ENCODE results near the gene INAFM2.

The INAFM2 gene

DNA sequence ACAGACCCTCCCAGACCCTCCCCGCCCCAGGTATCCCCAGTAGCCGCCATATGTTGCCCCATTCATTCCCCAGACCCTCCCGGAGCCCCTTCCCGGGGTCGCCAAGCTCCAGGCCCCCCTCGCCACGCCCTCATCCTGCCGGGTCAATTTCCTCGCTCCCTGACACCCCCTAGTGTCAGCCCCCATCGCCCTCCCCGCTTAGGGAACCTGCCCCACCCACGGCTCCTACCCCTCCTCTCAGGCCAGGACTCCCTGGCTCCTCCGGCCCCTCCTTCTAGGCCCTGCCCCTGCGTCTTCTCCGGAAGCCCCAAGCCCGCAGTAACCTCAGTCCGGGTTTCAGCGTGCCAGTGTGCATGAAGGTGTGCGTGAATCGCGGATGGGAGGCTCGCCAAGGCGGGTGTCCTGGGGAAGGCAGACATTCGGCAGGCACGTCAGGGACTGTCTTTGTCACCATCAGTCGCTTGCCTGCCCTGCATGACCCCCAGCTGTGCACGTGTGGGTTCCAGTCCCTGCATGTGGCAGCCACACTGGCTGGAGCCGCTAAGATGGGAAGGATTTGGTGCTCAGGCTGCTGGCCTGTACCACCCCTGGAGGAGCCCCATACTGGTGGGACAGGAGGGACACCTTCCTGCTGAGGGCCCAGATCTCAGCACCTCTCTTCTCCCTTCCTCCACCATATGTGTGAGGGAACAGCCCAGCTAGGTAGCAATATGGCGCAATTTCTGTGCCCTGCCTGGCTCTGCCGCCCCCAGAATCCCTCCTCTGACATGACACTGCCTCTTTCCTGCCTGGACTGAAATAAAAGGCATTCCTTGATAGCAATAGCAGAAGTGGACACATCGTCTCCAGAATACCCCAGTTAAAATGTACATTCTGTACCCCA lies 35.2 kb downstream of the INAFM2 start:
- Mint-ChIP-seq H3K27me3 (no peaks in the 10 kb centered on the region), H3K4me1 (peaks cover 23% of the 10 kb centered on the region), H3K36me3 (ENCODE audit: insufficient read depth) (peaks cover 5% of the 10 kb centered on the region), H3K27ac (ENCODE audit: low read depth) (peak overlapping the region; percentile 55), H3K4me3 (peak overlapping the region; percentile 81), H3K9me3 (no peaks in the 10 kb centered on the region)
- ATAC-seq (replicated peaks; ENCODE audit: extremely low read depth, poor library complexity, severe bottlenecking) = peak; percentile 11
- no peak for DNase-seq (ENCODE audit: low spot score in 2 of 2)

DNA sequence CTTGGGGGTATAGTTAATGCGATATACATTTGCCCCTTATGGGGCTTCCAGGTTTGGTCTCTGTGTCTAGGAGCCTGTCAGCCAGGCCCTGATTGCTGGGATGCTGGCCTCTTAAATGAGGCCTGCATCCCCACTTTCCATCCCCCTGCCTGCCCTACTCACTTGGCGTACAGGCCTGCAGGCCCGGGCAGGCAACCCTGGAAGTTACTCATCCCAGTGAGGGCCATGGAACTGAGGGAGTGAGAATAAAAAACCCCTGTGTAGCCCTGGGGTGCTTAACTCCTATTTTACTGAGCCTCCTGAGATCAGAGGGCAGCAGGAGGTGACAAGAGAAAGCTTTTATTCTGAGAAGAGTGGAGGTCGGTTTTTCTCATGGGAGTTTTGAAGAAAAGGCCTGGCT lies 36.5 kb downstream of the INAFM2 start:
- DNase-seq (ENCODE audit: low spot score in 2 of 2) (no peak), ATAC-seq (replicated peaks; ENCODE audit: extremely low read depth, poor library complexity, severe bottlenecking) (no peak)
- no peak overlapping the region for H3K4me3 Mint-ChIP-seq

DNA sequence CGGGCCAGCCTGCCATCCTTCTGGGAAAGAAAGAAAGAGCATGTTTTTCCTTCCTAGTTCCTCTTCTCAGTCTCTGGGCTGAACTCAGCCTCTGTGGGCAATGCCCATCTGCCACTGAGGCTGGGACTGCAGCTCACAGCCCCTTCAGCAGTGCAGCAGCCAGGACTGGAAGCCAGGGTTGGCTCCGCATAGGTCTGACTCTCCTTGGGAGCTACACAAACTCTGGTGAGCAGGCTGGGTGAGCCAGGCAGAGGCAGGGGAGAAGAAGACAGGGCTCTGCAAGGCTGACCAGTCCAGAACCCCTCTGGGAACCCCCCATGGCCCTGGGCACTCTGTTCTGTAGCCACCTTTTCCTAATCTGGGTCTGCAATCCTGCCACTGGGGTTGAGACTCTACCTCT lies 38.1 kb downstream of the INAFM2 start:
- H3K4me1 Mint-ChIP-seq = peaks cover 43% of the 10 kb centered on the region
- H3K9me3 Mint-ChIP-seq = no peaks in the 10 kb centered on the region
- peaks cover 5% of the 10 kb centered on the region for H3K36me3 Mint-ChIP-seq (ENCODE audit: insufficient read depth)
- DNase-seq (ENCODE audit: low spot score in 2 of 2) (no peak), ATAC-seq (replicated peaks; ENCODE audit: extremely low read depth, poor library complexity, severe bottlenecking) (no peak)
- H3K27ac Mint-ChIP-seq (ENCODE audit: low read depth) = no peak overlapping the region
- no peaks in the 10 kb centered on the region for H3K27me3 Mint-ChIP-seq
- no peak overlapping the region for H3K4me3 Mint-ChIP-seq

More for the DNA sequence above, 36.5 kb downstream of the INAFM2 start:
- H3K9me3 Mint-ChIP-seq = no peaks in the 10 kb centered on the region
- peaks cover 5% of the 10 kb centered on the region for H3K36me3 Mint-ChIP-seq (ENCODE audit: insufficient read depth)
- no peak overlapping the region for H3K27ac Mint-ChIP-seq (ENCODE audit: low read depth)
- H3K4me1 Mint-ChIP-seq = peaks cover 32% of the 10 kb centered on the region
- no peaks in the 10 kb centered on the region for H3K27me3 Mint-ChIP-seq

DNA sequence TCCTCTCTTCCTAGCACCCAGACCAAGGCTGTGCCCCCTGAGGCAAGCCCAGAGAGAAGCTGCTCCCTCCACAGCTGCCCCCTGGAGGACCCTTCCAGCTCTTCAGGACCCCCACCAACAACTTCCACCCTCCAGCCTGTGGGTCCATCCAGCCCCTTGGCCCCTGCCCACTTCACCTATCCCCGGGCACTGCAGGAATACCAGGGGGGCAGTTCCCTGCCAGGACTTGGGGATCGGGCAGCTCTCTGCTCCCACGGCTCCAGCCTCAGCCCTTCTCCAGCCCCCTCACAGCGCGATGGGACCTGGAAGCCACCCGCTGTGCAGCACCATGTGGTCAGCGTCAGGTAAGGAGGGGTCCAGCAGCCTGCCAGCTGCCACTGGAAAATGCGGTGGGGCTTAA lies 40.1 kb downstream of the INAFM2 start:
- Mint-ChIP-seq H3K27ac (ENCODE audit: low read depth) (no peak overlapping the region), H3K36me3 (ENCODE audit: insufficient read depth) (peaks cover 4% of the 10 kb centered on the region), H3K4me3 (no peak overlapping the region), H3K4me1 (peaks cover 52% of the 10 kb centered on the region), H3K27me3 (no peaks in the 10 kb centered on the region), H3K9me3 (no peaks in the 10 kb centered on the region)
- DNase-seq (ENCODE audit: low spot score in 2 of 2) = no peak
- no peak for ATAC-seq (replicated peaks; ENCODE audit: extremely low read depth, poor library complexity, severe bottlenecking)

DNA sequence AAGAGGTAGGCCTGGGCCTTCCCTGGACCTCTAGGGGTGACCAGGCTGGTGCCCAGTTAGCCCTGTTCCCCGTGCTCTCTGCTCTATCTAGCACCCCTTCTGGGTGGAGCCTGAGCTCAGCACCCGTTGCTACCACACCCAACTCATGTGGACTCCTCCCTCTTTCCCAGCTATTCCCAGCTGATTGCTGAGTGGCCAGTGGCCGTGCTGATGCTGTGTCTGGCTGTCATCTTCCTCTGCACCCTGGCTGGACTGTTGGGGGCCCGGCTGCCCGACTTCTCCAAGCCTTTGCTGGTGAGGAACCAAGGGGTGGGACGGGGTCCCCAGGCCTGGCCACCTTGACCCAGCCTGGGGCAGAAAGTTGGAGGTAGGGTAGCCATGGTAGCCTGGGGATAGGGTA lies 40.8 kb downstream of the INAFM2 start:
- no peak overlapping the region for H3K4me3 Mint-ChIP-seq
- H3K9me3 Mint-ChIP-seq = no peaks in the 10 kb centered on the region
- no peak overlapping the region for H3K27ac Mint-ChIP-seq (ENCODE audit: low read depth)
- no peaks in the 10 kb centered on the region for H3K36me3 Mint-ChIP-seq (ENCODE audit: insufficient read depth)
- H3K27me3 Mint-ChIP-seq = no peaks in the 10 kb centered on the region
- DNase-seq (ENCODE audit: low spot score in 2 of 2) (no peak), ATAC-seq (replicated peaks; ENCODE audit: extremely low read depth, poor library complexity, severe bottlenecking) (no peak)
- H3K4me1 Mint-ChIP-seq = peaks cover 50% of the 10 kb centered on the region

DNA sequence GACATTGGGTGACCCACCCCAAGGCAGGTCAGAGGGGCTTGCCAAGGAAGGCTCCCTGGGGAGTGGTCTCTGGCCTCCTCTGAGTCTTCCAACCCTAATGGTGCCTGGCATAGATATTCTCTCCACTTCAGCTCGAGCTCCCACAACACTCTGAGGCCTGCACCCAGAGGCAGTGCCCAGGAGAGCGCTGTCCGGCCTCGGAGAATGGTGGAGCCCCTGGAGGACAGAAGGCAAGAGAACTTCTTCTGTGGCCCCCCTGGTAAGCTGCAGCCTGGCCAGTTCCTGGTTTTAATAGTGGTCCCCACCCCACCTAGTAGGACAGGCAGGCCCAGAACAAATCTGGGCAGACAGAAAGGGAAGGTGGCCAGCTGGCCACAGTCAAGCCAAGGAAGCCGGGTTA lies 41.5 kb downstream of the INAFM2 start:
- Mint-ChIP-seq H3K9me3 (no peaks in the 10 kb centered on the region), H3K27ac (ENCODE audit: low read depth) (peak overlapping the region; percentile 44), H3K36me3 (ENCODE audit: insufficient read depth) (no peaks in the 10 kb centered on the region), H3K4me3 (no peak overlapping the region), H3K4me1 (peaks cover 52% of the 10 kb centered on the region), H3K27me3 (no peaks in the 10 kb centered on the region)
- no peak for ATAC-seq (replicated peaks; ENCODE audit: extremely low read depth, poor library complexity, severe bottlenecking)
- no peak for DNase-seq (ENCODE audit: low spot score in 2 of 2)

DNA sequence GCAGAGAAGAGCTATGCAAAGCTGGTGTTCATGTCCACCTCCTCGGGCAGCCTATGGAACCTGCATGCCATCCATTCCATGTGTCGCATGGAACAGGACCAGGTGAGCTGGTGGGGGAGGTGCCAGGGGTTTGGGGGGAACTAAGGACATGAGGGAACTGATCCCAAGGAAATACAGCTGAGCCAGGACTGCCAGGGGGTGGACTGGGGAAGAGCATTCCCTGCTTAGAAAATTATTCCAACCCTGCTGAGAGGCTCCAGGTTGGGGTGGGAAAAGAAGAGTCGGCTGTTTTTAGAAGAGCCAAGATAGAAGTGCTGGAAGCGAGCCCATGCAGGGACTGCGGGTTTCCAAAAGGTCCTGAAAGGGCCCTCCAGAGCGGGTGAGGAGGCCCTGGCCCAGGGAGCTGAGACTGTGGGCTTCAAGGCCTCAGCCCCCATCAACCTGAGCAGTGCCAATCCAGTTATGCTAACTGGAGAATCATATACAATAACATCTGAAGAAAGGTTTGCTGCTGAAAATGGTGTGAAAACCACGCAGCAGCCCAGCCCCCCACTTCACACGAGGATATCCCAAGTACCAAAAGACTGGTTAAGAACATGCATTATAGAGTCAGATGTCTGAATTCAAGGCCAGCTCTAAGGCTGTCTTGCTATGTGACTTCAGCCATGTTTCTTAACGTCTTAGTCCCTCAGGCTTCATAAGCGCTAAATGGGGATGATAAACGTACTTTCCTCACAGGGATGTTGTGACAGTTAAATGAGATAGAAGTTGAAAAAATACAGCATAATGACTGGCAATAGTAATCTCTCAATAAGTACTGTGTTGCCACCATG lies 42.3 kb downstream of the INAFM2 start:
- ATAC-seq (replicated peaks; ENCODE audit: extremely low read depth, poor library complexity, severe bottlenecking) (no peak), DNase-seq (ENCODE audit: low spot score in 2 of 2) (no peak)
- H3K36me3 Mint-ChIP-seq (ENCODE audit: insufficient read depth) = no peaks in the 10 kb centered on the region
- no peaks in the 10 kb centered on the region for H3K9me3 Mint-ChIP-seq
- no peaks in the 10 kb centered on the region for H3K27me3 Mint-ChIP-seq
- H3K4me3 Mint-ChIP-seq = no peak overlapping the region
- peaks cover 52% of the 10 kb centered on the region for H3K4me1 Mint-ChIP-seq
- H3K27ac Mint-ChIP-seq (ENCODE audit: low read depth) = peak overlapping the region; percentile 44

DNA sequence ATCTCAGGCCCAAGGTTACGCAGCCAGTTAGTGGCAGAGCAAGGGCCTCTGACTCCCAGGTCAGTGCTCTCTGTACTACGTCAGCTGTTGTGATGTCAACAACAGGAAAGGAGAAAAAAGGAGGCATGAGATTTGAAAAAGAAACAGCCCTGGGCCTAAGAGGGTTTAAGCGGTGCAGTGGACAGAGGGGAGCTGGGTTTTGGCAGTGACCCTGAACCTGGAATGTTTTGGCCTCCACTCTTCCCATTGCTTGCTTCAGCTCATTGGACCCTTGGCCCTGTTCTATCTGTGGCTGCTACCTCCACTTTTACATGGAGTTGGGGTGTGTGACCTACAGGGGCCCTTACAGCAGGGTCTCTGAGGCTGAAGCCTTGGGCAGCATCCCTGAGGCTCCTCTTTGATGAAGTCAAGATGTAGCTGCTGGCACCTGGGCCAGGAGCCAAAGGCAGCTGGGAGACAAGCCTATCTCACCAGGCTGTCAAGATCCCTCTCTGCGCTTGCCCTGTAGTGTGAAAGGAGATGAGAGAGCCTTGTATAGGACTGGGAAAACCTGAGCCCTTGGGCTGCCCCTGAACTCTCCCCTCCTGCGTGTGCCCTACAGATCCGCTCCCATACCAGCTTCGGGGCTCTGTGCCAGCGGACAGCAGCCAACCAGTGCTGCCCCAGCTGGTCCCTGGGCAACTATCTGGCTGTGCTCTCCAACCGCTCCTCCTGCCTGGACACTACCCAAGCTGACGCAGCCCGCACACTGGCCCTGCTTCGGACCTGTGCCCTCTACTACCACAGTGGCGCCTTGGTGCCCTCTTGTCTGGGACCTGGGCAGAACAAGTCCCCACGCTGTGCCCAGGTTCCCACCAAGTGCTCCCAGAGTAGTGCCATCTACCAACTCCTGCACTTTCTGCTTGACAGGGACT lies 43.2 kb downstream of the INAFM2 start:
- DNase-seq (ENCODE audit: low spot score in 2 of 2) = no peak
- no peaks in the 10 kb centered on the region for H3K9me3 Mint-ChIP-seq
- no peak for ATAC-seq (replicated peaks; ENCODE audit: extremely low read depth, poor library complexity, severe bottlenecking)
- peak overlapping the region; percentile 83 for H3K4me3 Mint-ChIP-seq
- peak overlapping the region; percentile 89 for H3K27ac Mint-ChIP-seq (ENCODE audit: low read depth)
- no peaks in the 10 kb centered on the region for H3K27me3 Mint-ChIP-seq
- no peaks in the 10 kb centered on the region for H3K36me3 Mint-ChIP-seq (ENCODE audit: insufficient read depth)
- H3K4me1 Mint-ChIP-seq = peaks cover 52% of the 10 kb centered on the region

DNA sequence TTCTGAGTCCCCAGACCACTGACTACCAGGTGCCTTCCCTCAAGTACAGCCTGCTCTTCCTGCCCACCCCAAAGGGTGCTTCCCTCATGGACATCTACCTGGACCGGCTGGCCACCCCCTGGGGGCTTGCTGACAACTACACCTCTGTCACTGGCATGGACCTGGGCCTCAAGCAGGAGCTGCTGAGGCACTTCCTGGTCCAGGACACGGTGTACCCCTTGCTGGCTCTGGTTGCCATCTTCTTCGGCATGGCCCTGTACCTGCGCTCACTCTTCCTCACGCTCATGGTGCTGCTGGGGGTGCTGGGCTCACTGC lies 43.8 kb downstream of the INAFM2 start:
- H3K4me3 Mint-ChIP-seq = peak overlapping the region; percentile 83
- H3K27me3 Mint-ChIP-seq = no peaks in the 10 kb centered on the region
- no peak for DNase-seq (ENCODE audit: low spot score in 2 of 2)
- no peak for ATAC-seq (replicated peaks; ENCODE audit: extremely low read depth, poor library complexity, severe bottlenecking)
- no peaks in the 10 kb centered on the region for H3K9me3 Mint-ChIP-seq
- H3K27ac Mint-ChIP-seq (ENCODE audit: low read depth) = peak overlapping the region; percentile 89
- H3K4me1 Mint-ChIP-seq = peaks cover 48% of the 10 kb centered on the region
- no peaks in the 10 kb centered on the region for H3K36me3 Mint-ChIP-seq (ENCODE audit: insufficient read depth)

DNA sequence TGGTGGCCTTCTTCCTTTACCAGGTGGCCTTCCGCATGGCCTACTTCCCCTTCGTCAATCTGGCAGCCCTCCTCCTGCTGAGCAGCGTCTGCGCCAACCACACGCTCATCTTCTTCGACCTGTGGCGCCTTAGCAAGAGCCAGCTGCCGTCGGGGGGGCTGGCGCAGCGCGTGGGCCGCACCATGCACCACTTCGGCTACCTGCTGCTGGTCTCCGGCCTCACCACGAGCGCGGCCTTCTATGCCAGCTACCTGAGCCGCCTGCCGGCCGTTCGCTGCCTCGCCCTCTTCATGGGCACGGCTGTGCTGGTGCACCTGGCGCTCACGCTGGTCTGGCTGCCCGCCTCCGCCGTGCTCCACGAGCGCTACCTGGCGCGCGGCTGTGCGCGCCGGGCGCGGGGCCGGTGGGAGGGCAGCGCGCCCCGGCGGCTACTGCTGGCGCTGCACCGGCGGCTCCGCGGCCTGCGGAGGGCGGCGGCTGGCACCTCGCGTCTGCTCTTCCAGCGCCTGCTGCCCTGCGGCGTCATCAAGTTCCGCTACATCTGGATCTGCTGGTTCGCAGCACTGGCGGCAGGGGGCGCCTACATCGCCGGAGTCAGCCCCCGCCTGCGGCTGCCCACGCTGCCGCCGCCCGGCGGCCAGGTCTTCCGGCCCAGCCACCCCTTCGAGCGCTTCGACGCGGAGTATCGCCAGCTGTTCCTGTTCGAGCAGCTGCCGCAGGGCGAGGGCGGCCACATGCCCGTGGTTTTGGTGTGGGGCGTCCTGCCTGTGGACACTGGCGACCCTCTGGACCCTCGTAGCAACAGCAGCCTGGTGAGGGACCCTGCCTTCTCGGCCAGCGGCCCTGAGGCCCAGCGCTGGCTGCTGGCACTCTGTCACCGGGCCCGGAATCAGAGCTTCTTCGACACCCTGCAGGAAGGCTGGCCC lies 44.5 kb downstream of the INAFM2 start:
- DNase-seq (ENCODE audit: low spot score in 2 of 2) (peak; percentile 72 to 88), ATAC-seq (replicated peaks; ENCODE audit: extremely low read depth, poor library complexity, severe bottlenecking) (peak; percentile 97)
- H3K4me1 Mint-ChIP-seq = peaks cover 43% of the 10 kb centered on the region
- H3K4me3 Mint-ChIP-seq = peak overlapping the region; percentile 83
- H3K27me3 Mint-ChIP-seq = no peaks in the 10 kb centered on the region
- no peaks in the 10 kb centered on the region for H3K9me3 Mint-ChIP-seq
- no peaks in the 10 kb centered on the region for H3K36me3 Mint-ChIP-seq (ENCODE audit: insufficient read depth)
- peak overlapping the region; percentile 89 for H3K27ac Mint-ChIP-seq (ENCODE audit: low read depth)

DNA sequence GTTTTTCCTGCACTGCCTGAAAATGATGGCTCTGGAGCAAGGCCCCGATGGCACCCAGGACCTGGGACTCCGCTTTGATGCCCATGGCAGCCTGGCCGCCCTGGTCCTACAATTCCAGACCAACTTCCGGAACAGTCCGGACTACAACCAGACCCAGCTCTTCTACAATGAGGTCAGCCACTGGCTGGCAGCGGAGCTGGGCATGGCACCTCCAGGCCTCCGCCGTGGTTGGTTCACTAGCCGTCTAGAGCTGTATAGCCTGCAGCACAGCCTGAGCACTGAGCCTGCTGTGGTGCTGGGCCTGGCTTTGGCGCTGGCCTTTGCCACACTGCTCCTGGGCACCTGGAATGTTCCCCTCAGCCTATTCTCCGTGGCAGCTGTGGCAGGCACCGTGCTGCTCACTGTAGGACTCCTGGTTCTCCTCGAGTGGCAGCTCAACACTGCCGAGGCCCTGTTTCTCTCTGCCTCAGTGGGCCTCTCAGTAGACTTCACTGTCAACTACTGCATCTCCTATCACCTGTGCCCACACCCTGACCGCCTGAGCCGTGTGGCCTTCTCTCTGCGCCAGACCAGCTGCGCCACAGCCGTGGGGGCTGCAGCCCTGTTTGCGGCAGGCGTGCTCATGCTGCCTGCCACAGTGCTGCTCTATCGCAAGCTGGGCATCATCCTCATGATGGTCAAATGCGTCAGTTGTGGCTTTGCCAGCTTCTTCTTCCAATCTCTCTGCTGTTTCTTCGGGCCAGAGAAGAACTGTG lies 45.4 kb downstream of the INAFM2 start:
- Mint-ChIP-seq H3K36me3 (ENCODE audit: insufficient read depth) (peaks cover under 1% of the 10 kb centered on the region), H3K4me3 (peak overlapping the region; percentile 31), H3K27ac (ENCODE audit: low read depth) (peak overlapping the region; percentile 29), H3K9me3 (no peaks in the 10 kb centered on the region), H3K27me3 (no peaks in the 10 kb centered on the region), H3K4me1 (peaks cover 38% of the 10 kb centered on the region)
- DNase-seq (ENCODE audit: low spot score in 2 of 2) = no peak
- ATAC-seq (replicated peaks; ENCODE audit: extremely low read depth, poor library complexity, severe bottlenecking) = no peak
